GM23248 (cell line): ENCODE results near the gene PLCB1. TPM values are rescaled to one million over a fixed set of nuclear protein-coding genes. Genes with fewer than 3 reads are reported as not detected.
A peak's percentile ranks its signal among the peaks of the same experiment; 100 is the strongest.
"Not testable (repeated sequence)": the region's sequence is repeated elsewhere in the genome, so short reads cannot be mapped to it uniquely, and the experiment has no call there.

Experiments used
- DNase-seq: peaks from one replicate; pipeline ENCODE4 v3.0.0-alpha.2; 2015
- H2AFZ ChIP-seq: fragments of 200-600 bp; sonication (generic); 2 replicates; pipeline ENCODE4 v1.6.1; 2016; ENCODE audit warnings: antibody characterized with exemption
- H3F3A ChIP-seq: fragments of 200-600 bp; sonication (generic); 2 replicates; pipeline ENCODE4 v1.6.1; 2016; ENCODE audit warnings: mild to moderate bottlenecking, antibody characterized with exemption, mixed run types; ENCODE audit not compliant: insufficient read depth
- H3K27ac ChIP-seq: fragments of 200-600 bp; sonication (generic); 2 replicates; pipeline ENCODE4 v1.5.1; 2016; ENCODE audit warnings: mild to moderate bottlenecking
- H3K27me3 ChIP-seq: fragments of 200-600 bp; sonication (generic); replicated peaks from 2 replicates; pipeline ENCODE4 v1.6.1; 2016; ENCODE audit warnings: mild to moderate bottlenecking; ENCODE audit not compliant: insufficient read depth
- H3K36me3 ChIP-seq: fragments of 200-600 bp; sonication (generic); 2 replicates; pipeline ENCODE4 v1.6.1; 2016; ENCODE audit warnings: low read depth, mild to moderate bottlenecking
- H3K4me1 ChIP-seq: fragments of 200-600 bp; sonication (generic); 2 replicates; pipeline ENCODE4 v1.6.1; 2016; ENCODE audit warnings: mild to moderate bottlenecking; ENCODE audit not compliant: insufficient read depth
- H3K4me2 ChIP-seq: fragments of 200-600 bp; sonication (generic); one replicate; pipeline ENCODE4 v1.6.1; 2016; ENCODE audit warnings: mild to moderate bottlenecking; ENCODE audit not compliant: unreplicated experiment
- H3K4me3 ChIP-seq: fragments of 200-600 bp; sonication (generic); 2 replicates; pipeline ENCODE4 v1.5.1; 2016; ENCODE audit warnings: mild to moderate bottlenecking
- H3K79me2 ChIP-seq: fragments of 200-600 bp; sonication (generic); 2 replicates; pipeline ENCODE4 v1.6.1; 2016; ENCODE audit warnings: mild to moderate bottlenecking; ENCODE audit not compliant: insufficient read depth
- H3K9ac ChIP-seq: fragments of 200-600 bp; sonication (generic); 2 replicates; pipeline ENCODE4 v1.6.1; 2016; ENCODE audit warnings: mild to moderate bottlenecking
- H3K9me2 ChIP-seq: fragments of 200-600 bp; sonication (generic); 2 replicates; pipeline ENCODE4 v1.6.1; 2016; ENCODE audit warnings: mixed run types, mild to moderate bottlenecking, moderate library complexity; ENCODE audit not compliant: insufficient read depth
- H3K9me3 ChIP-seq: fragments of 200-600 bp; sonication (generic); one replicate; pipeline ENCODE4 v1.6.1; 2017; ENCODE audit warnings: low read depth
- H4K20me1 ChIP-seq: fragments of 200-600 bp; sonication (generic); 2 replicates; pipeline ENCODE4 v1.6.0; 2016; ENCODE audit not compliant: insufficient read depth
- EZH2 ChIP-seq: fragments of 200-600 bp; sonication (generic); IDR thresholded peaks from 2 replicates; pipeline ENCODE4 v1.6.1; 2018; ENCODE audit warnings: antibody characterized with exemption, mild to moderate bottlenecking; ENCODE audit not compliant: insufficient read depth, poor library complexity, severe bottlenecking
- EZH2phosphoT487 ChIP-seq: fragments of 200-600 bp; sonication (generic); IDR thresholded peaks from 2 replicates; pipeline ENCODE4 v1.6.1; 2018; ENCODE audit warnings: antibody characterized with exemption, moderate library complexity, mild to moderate bottlenecking, low read depth; ENCODE audit not compliant: insufficient read depth
- WGBS, 2 experiments: methylation state at CpG; one replicate each; pipeline ENCODE4 v1.1.6; 2015 to 2017; ENCODE audit warnings: low lambda C conversion rate in 2 of 2, low coverage in 1 of 2; ENCODE audit errors: missing lambda C conversion rate in 2 of 2; 5-methylcytosine and 5-hydroxymethylcytosine counted together
- in situ Hi-C: fragments of 300-500 bp; cut with MboI; formaldehyde crosslinking; loops from 2 replicates; pipeline ENCODE4 v1.15.0; 2020
- polyA plus RNA-seq: library from polyadenylated mRNA; unstranded; fragments of >200 nt; fragmentation: Nextera tagmentation; extraction: Ambion mirVana; gene quantifications from 2 replicates; pipeline ENCODE4 v1.2.1, GENCODE V29; 2016
- total RNA-seq: library from RNA; depleted of rRNA; stranded (reverse); fragments of >200 nt; shearing (Covaris generic); gene quantifications from 2 replicates; pipeline ENCODE4 v1.2.3, GENCODE V29; 2014

The PLCB1 gene
- total and polyA plus RNA-seq, 2 experiments from 2014 or later: 3.7 to 12.8 TPM

DNA sequence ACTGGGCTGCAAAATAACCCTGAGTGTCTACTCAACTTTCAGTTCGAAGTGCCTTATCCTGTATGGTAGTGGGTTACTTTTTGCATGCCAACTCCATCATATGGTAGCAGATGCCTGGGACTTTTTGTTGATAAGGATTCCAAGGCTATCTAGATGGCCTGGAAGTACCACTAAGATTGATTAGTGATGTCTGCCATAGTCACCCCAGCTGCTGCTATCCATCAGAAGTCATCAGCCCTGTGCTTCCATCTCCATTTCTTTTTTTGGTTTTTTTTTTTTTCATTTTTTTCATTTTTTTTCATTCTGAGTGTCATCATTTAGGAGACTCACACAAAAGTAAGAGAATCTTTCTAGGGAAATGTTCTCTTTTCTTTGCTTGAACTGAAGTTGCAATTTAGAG, 719.4 kb downstream of the PLCB1 start:
- no peak overlapping the region for H2AFZ ChIP-seq
- no peak for TF ChIP-seq EZH2
- no peak for TF ChIP-seq EZH2phosphoT487
- H3K79me2 ChIP-seq: no peaks in the 10 kb centered on the region
- H3K9ac ChIP-seq: no peak overlapping the region
- H4K20me1 ChIP-seq: no peaks in the 10 kb centered on the region
- in situ Hi-C loops: loop anchor here (10.0 kb wide), 2 partner anchors 223 to 503 kb away; no protein-coding TSS in a partner anchor
- no peaks in the 10 kb centered on the region for H3K27me3 ChIP-seq
- no peaks in the 10 kb centered on the region for H3K9me2 ChIP-seq
- WGBS, 2 experiments: 90 to 97% methylated on average over 1 of the region's 1 CpG
- no peak overlapping the region for H3K4me2 ChIP-seq
- no peak overlapping the region for H3K27ac ChIP-seq
- no peaks in the 10 kb centered on the region for H3K9me3 ChIP-seq
- H3K4me1 ChIP-seq: peaks cover 26% of the 10 kb centered on the region
- peaks cover 21% of the 10 kb centered on the region for H3F3A ChIP-seq
- H3K4me3 ChIP-seq: no peak overlapping the region
- DNase-seq: no peak
- H3K36me3 ChIP-seq: no peaks in the 10 kb centered on the region

DNA sequence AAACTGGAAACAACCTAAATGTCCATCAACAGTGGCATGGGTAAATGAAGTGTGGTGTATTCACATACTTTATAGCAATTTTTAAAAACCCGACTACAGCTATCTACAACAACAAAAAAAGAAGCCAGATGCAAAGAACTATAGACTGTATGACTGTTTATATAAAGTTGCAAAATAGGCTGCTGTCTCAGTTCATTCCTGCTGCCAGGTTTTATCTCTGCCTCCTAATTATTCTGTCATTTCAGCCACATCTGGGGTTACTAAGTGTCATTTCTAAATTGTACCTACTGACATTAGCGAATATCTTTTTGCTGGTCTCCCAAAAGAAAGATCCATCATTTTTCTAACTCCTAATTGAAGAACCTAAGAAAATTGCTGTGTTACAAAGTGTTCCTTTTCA, 719.9 kb downstream of the PLCB1 start:
- H3K27me3 ChIP-seq: not testable (repeated sequence)

DNA sequence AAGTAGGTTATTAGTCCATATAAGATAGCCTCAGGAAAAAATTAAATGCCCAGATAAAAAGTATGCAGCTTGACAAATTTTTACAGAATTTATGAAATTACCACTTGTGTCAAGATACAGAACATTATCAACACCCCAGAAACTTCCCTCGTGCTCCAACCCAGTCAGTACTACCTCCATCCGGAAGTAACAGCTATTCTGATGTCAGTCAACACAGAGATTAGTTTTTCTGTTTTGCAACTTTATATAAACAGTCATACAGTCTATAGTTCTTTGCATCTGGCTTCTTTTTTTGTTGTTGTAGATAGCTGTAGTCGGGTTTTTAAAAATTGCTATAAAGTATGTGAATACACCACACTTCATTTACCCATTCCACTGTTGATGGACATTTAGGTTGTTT, 721.1 kb downstream of the PLCB1 start:
- Histone ChIP-seq H3F3A (peaks cover 21% of the 10 kb centered on the region), H3K4me1 (peaks cover 26% of the 10 kb centered on the region)
- not testable (repeated sequence) for DNase-seq, H3K36me3 ChIP-seq, H3K9ac ChIP-seq, H3K9me3 ChIP-seq, H3K79me2 ChIP-seq, H2AFZ ChIP-seq, H3K4me2 ChIP-seq, H3K9me2 ChIP-seq, H3K4me3 ChIP-seq, H4K20me1 ChIP-seq, H3K27me3 ChIP-seq, H3K27ac ChIP-seq
- in situ Hi-C loops: loop anchor here (10.0 kb wide), 2 partner anchors 222 to 502 kb away; no protein-coding TSS in a partner anchor
- 96 to 100% methylated on average over 3 of the region's 3 CpGs for WGBS, 2 experiments

More for the DNA sequence above, 719.9 kb downstream of the PLCB1 start:
- not testable (repeated sequence) for H4K20me1 ChIP-seq, H3K4me2 ChIP-seq, H3K36me3 ChIP-seq, H3K9me3 ChIP-seq, H3K9ac ChIP-seq, H3K9me2 ChIP-seq, H3K4me3 ChIP-seq, H3K27ac ChIP-seq, H3K79me2 ChIP-seq, H2AFZ ChIP-seq
- peaks cover 26% of the 10 kb centered on the region for H3K4me1 ChIP-seq
- DNase-seq: peak; percentile 18
- H3F3A ChIP-seq: peaks cover 21% of the 10 kb centered on the region
- in situ Hi-C loops: loop anchor here (10.0 kb wide), 2 partner anchors 223 to 503 kb away; no protein-coding TSS in a partner anchor
- WGBS, 2 experiments: 90 to 92% methylated on average over 2 of the region's 2 CpGs

DNA sequence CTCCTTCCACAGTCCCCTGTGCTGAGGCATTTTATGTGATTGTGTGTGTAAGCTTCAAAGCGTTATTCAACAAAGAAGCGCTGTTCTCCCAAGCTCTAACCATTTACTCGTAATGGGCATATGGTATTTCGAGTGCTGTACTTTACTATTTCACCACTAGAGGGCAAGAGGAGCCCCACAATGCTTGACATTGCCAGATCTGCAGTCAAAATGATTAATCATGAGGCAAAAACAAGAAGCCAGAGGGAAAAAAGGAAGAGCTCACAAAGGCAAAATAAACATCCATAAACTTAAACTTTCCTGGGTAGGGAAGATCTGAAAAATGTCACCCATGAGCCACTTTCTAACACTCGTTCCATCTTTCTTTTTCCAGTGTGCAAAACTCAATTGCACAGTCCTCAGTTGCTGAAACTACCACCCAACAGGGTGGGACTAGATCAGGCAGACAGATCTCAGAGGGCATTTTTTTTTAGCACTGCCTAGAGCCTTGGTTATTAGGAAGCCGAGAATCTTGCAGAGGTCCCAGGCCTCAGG, 721.8 kb downstream of the PLCB1 start:
- Histone ChIP-seq H3K36me3 (no peaks in the 10 kb centered on the region), H3K4me1 (peaks cover 26% of the 10 kb centered on the region), H3F3A (peaks cover 21% of the 10 kb centered on the region), H2AFZ (peak overlapping the region; percentile 49), H3K4me2 (peak overlapping the region; percentile 86), H4K20me1 (no peaks in the 10 kb centered on the region), H3K9ac (peak overlapping the region; percentile 28), H3K79me2 (no peaks in the 10 kb centered on the region), H3K9me2 (no peaks in the 10 kb centered on the region), H3K27ac (peak overlapping the region; percentile 46), H3K27me3 (no peaks in the 10 kb centered on the region), H3K4me3 (peak overlapping the region; percentile 60), H3K9me3 (no peaks in the 10 kb centered on the region)
- in situ Hi-C loops: loop anchor here (10.0 kb wide), 2 partner anchors 221 to 501 kb away; no protein-coding TSS in a partner anchor
- no peak for TF ChIP-seq EZH2phosphoT487
- TF ChIP-seq EZH2: no peak
- DNase-seq: peak; percentile 75
- WGBS, 2 experiments: 4 to 5% methylated on average over 6 of the region's 6 CpGs

DNA sequence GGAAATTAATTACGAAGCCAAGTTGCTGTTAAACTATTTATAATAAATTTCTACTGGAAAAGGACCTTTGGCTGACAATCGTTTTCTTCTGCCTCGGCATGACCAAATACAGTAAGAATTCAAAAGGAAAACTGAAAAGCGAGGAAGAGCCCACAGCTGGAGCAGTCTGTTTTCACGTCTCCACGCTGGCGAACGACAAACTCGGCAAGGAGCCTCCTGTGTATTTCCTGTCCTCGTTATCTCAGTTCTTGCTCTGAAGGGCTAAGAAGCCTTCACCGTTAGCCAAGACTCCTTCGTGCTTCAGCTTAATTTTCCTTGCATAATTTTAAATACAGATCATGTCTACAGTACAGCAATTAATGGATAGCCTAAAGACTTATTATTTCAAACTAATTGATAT, 722.5 kb downstream of the PLCB1 start:
- H3K36me3 ChIP-seq: no peaks in the 10 kb centered on the region
- peak overlapping the region; percentile 60 for H3K4me3 ChIP-seq
- H3K4me2 ChIP-seq: peak overlapping the region; percentile 86
- peaks cover 25% of the 10 kb centered on the region for H3F3A ChIP-seq
- H3K27me3 ChIP-seq: no peaks in the 10 kb centered on the region
- WGBS, 2 experiments: 1 to 2% methylated on average over 12 of the region's 12 CpGs
- peak overlapping the region; percentile 49 for H2AFZ ChIP-seq
- DNase-seq: peak; percentile 69
- H3K79me2 ChIP-seq: no peaks in the 10 kb centered on the region
- TF ChIP-seq EZH2: no peak
- no peak for TF ChIP-seq EZH2phosphoT487
- H3K27ac ChIP-seq: peak overlapping the region; percentile 46
- H3K9me2 ChIP-seq: no peaks in the 10 kb centered on the region
- no peaks in the 10 kb centered on the region for H3K9me3 ChIP-seq
- peak overlapping the region; percentile 28 for H3K9ac ChIP-seq
- peaks cover 32% of the 10 kb centered on the region for H3K4me1 ChIP-seq
- in situ Hi-C loops: loop anchor here (10.0 kb wide), 2 partner anchors 220 to 500 kb away; no protein-coding TSS in a partner anchor
- H4K20me1 ChIP-seq: no peaks in the 10 kb centered on the region
